OCI-LY7 (cell line): Measurements from ENCODE around the gene NUP210.

ENCODE experiments used
- EZH2phosphoT487 ChIP-seq: fragments of 200-600 bp; sonication (generic); IDR thresholded peaks from 2 replicates; pipeline ENCODE4 v1.6.1; 2018; ENCODE audit warnings: low read depth, borderline replicate concordance, mild to moderate bottlenecking, mixed run types, antibody characterized with exemption, low read length, moderate library complexity, mixed read lengths
- TF ChIP-seq, protein P1 (sequence below): fragments of 200-600 bp; sonication (generic); conservative IDR thresholded peaks from 2 replicates; pipeline ENCODE4 v1.5.1; 2014; ENCODE audit warnings: mild to moderate bottlenecking, antibody characterized with exemption, low read length, moderate library complexity, mixed read lengths

GRCh38 chr3:13373975-13374586 is 46.0 kb downstream of the NUP210 start:
- TF ChIP-seq, protein P1, sequence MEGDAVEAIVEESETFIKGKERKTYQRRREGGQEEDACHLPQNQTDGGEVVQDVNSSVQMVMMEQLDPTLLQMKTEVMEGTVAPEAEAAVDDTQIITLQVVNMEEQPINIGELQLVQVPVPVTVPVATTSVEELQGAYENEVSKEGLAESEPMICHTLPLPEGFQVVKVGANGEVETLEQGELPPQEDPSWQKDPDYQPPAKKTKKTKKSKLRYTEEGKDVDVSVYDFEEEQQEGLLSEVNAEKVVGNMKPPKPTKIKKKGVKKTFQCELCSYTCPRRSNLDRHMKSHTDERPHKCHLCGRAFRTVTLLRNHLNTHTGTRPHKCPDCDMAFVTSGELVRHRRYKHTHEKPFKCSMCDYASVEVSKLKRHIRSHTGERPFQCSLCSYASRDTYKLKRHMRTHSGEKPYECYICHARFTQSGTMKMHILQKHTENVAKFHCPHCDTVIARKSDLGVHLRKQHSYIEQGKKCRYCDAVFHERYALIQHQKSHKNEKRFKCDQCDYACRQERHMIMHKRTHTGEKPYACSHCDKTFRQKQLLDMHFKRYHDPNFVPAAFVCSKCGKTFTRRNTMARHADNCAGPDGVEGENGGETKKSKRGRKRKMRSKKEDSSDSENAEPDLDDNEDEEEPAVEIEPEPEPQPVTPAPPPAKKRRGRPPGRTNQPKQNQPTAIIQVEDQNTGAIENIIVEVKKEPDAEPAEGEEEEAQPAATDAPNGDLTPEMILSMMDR: no peak
- no peak for TF ChIP-seq EZH2phosphoT487
